Memory B cell (primary cell): Measurements from ENCODE around the gene SLC8A2.

Source experiments
- ATAC-seq: fragments of 150-1000 bp; cut with Tn5 transposase; 2 replicates; pipeline ENCODE4 v1.10.0; 2021; ENCODE audit warnings: low read depth, mild to moderate bottlenecking, moderate library complexity
- DNase-seq, 2 donors: peaks; one replicate each; pipeline ENCODE4 v3.0.0; 2022; ENCODE audit warnings: low spot score in 2 of 2
- H3K27ac Mint-ChIP-seq: one replicate; pipeline ENCODE4 v1.8.0; 2022; ENCODE audit warnings: mild to moderate bottlenecking, moderate library complexity, mixed read lengths
- H3K27me3 Mint-ChIP-seq: one replicate; pipeline ENCODE4 v1.8.0; 2022; ENCODE audit warnings: mixed read lengths
- H3K36me3 Mint-ChIP-seq: one replicate; pipeline ENCODE4 v1.8.0; 2022; ENCODE audit warnings: mild to moderate bottlenecking, mixed read lengths
- H3K4me1 Mint-ChIP-seq: one replicate; pipeline ENCODE4 v1.8.0; 2022; ENCODE audit warnings: mixed read lengths
- H3K4me3 Mint-ChIP-seq: one replicate; pipeline ENCODE4 v1.8.0; 2022; ENCODE audit warnings: mild to moderate bottlenecking, moderate library complexity, mixed read lengths
- H3K9me3 Mint-ChIP-seq: one replicate; pipeline ENCODE4 v1.8.0; 2022; ENCODE audit warnings: mixed read lengths

The SLC8A2 gene

DNA sequence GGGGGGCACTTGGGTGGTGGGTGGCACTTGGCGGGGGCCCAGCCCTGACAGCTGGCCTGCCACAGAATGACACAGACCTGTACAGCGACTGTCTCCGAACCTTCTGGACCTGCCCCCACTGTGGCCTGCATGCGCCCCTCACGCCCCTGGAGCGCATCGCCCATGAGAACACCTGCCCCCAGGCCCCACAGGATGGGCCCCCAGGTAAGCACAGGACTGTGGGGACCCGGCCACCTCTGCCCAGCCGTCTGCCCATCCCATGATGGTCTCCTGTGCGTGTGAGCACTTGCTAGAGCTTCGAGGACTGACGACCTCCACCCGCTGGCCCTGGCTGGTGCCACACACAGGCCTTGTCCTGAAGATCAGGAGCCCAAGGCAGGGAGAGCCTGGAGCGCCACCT lies 90.6 kb downstream of the SLC8A2 start:
- Mint-ChIP-seq H3K27me3 (no peaks in the 10 kb centered on the region), H3K9me3 (peaks cover 3% of the 10 kb centered on the region), H3K4me1 (peaks cover 16% of the 10 kb centered on the region), H3K36me3 (peaks cover 29% of the 10 kb centered on the region), H3K4me3 (no peak overlapping the region), H3K27ac (peak overlapping the region; percentile 19)
- ATAC-seq (no peak), DNase-seq (no peak)

DNA sequence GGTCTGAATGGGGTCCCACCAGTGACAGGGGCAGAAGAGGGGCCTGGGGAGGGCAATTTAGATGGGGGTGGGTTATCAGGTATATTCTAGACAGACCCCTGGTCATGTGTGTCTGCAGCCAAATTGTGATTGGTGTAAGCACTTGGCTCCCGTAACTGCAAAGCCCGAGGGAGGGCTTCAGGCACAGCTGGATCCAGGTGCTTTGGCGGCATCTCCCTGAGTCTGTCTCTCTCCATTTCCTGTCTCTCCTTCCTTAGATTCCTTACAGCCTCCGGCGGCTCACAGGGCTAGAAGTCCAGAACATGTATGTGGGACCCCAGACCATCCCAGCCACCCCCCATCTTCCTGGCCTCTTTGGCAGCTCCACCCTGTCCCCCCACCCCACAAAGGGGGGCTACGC lies 91.1 kb downstream of the SLC8A2 start:
- H3K27me3 Mint-ChIP-seq: no peaks in the 10 kb centered on the region
- H3K36me3 Mint-ChIP-seq: peaks cover 30% of the 10 kb centered on the region
- H3K4me3 Mint-ChIP-seq: no peak overlapping the region
- no peak overlapping the region for H3K27ac Mint-ChIP-seq
- H3K9me3 Mint-ChIP-seq: peaks cover 3% of the 10 kb centered on the region
- ATAC-seq (no peak), DNase-seq (no peak)
- H3K4me1 Mint-ChIP-seq: peaks cover 16% of the 10 kb centered on the region

DNA sequence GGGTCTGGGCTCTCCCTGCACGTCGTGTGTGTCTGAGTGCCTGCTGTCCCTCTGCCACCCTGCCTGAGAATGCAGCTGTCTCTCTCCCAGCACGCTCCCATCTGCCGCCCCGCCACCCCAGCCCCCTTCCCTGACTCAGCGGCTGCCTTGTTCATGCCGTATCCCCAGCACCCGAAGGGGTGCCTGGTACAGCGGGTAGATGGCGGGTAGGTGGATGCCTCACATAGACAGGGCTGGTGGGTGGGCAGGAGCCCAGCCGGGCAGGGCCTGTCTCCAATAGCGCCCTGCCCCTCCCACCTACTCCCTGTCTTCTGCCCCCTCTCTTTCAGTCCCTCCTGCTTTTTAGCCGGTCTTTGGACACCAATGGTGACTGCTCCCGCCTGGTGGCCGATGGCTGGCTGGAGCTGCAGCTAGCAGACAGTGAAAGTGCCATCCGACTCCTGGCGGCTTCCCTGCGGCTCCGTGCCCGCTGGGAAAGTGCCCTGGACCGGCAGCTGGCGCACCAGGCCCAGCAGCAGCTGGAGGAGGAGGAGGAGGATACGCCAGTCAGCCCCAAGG lies 92.2 kb downstream of the SLC8A2 start:
- Mint-ChIP-seq H3K4me1 (peaks cover 16% of the 10 kb centered on the region), H3K9me3 (peaks cover 3% of the 10 kb centered on the region), H3K36me3 (peaks cover 30% of the 10 kb centered on the region), H3K4me3 (no peak overlapping the region), H3K27ac (no peak overlapping the region), H3K27me3 (no peaks in the 10 kb centered on the region)
- ATAC-seq: no peak
- no peak for DNase-seq

DNA sequence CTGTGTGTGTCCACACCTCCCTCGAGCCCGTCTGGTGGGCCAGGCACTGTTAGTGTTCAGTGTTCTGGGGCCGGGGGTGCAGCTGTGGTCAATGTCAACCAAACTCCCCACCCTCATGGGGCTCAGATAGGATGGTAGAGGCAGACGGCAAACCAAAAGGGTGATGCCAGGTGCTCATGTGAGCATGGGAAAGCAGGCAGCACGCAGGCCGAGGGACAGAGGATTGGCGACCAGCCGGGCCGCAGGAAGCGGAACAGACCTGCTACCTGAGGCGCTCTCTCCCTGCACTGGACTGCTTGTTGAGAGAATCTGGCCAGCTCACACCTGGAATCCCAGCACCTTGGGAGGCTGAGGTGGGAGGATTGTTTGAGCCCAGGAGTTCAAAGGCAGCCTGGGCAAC lies 93.4 kb downstream of the SLC8A2 start:
- DNase-seq (no peak), ATAC-seq (no peak)
- H3K27ac Mint-ChIP-seq: no peak overlapping the region
- H3K27me3 Mint-ChIP-seq: no peaks in the 10 kb centered on the region
- H3K4me1 Mint-ChIP-seq: peaks cover 13% of the 10 kb centered on the region
- peaks cover 3% of the 10 kb centered on the region for H3K9me3 Mint-ChIP-seq
- H3K4me3 Mint-ChIP-seq: no peak overlapping the region
- H3K36me3 Mint-ChIP-seq: peaks cover 30% of the 10 kb centered on the region
